HG02884 (cell line): ENCODE data around the gene TPRA1.

ENCODE experiments used
- ATAC-seq: cut with Tn5 transposase; IDR thresholded peaks from one replicate; pipeline ENCODE4 v1.9.1; 2021; ENCODE audit warnings: mild to moderate bottlenecking, moderate library complexity; ENCODE audit not compliant: unreplicated experiment

The TPRA1 gene

GRCh38 chr3:127593178-127593577, 2.6 kb upstream of the TPRA1 start:
- ATAC-seq = no peak

GRCh38 chr3:127590282-127590592, 296 bp downstream of the TPRA1 start:
- peak; percentile 16 for ATAC-seq

DNA sequence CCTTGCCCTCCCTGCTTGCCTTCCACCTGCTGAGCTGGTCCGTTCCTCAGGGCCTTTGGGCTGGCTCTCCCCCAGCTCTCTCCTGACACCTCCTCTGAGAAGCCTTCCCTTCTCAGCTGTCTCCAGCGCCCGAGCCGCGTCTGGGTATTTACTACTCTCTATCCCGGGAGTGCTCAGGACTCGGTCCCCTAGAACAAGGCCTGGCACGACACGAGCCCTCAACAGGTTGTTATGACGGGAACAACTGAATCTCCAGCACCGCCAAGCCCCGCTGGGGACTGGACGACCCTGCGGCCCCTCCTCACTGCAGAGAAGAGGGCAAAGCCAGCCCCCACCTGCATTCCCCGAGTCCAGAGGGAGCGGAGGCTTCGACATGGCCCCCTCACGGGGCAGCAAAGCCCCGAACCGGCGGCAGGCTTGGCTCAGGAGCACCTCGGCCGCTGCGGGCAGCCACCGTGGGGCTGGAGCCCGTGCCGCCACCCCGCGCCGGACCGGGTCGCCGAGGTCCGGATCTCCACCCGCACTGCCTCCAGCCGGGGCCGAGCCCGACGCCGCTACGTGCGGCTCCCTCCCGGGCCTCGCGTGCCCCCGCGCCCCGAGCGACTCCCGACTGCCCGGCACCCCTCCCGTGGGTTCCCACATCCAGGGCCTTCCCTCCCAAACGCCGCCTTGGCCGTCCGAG, 792 bp downstream of the TPRA1 start:
- no peak for ATAC-seq

DNA sequence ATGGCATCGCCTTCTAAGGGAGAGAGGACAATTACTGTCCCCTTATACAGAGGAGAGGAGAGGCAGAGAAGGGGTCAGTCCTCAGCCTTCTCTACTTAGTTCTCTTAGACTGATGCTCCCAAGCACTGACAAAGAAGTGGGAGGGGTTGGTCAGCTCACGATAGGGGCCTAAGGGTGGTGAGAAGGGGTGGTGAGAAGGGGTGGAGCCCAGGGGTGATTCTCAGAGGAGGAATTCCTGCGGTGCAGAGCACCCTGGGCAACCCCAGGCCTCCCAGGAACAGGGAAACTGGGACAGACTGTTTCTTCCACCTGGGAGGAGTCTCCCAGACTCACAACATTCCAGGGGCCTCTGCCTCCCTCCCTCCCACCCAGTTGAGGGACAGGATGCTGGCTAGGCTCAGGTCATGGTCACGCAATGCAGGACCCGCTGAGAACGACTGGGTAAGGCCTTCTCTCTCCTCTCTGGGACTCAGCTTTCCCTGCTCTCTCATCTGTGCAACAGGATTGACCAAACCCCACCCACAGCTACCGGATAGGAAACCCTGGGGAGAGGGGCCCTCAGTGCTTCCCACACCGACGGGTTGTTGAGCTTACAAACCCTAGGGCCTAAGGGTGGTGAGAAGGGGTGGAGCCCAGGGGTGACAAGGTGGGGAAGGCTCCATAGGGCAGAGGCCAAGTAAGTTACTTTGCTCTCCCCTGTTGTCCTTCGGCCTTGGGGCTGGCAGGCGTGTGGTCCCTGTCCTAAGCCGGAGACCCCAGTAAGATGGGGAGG, 1.5 kb downstream of the TPRA1 start:
- no peak for ATAC-seq

- ATAC-seq = no peak
Measured at GRCh38 chr3:127587876-127588275, 2.7 kb downstream of the TPRA1 start.

DNA sequence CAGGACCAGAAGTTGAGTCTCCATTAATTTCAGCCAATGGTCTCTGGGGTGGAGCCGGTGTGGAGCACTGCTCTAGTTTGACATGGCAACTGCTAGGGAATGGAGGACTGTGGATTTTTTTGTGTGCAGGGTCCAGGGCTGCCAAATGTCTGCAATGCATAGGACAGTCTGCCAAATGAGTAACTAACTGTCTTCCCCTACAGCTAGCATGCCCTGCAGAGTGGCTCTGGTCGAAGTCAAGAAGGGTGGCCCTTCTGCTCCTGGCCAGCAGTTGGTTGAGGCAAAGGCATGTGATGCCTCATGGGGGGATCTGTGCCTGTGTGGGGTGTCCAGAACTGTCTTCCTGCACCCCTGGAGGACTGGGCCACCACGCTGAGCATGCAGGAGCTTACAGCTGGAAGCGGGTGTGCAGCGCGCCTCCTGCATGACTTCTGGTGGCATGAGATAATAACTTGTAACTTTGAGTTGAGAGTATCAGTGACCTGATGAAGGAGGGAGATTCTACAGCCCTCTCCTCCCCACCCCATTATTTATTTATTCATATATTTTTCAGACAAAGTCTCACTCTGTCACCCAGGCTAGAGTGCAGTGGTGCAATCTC, 4.6 kb downstream of the TPRA1 start:
- ATAC-seq = no peak

GRCh38 chr3:127585163-127585812, 5.2 kb downstream of the TPRA1 start:
- no peak for ATAC-seq

DNA sequence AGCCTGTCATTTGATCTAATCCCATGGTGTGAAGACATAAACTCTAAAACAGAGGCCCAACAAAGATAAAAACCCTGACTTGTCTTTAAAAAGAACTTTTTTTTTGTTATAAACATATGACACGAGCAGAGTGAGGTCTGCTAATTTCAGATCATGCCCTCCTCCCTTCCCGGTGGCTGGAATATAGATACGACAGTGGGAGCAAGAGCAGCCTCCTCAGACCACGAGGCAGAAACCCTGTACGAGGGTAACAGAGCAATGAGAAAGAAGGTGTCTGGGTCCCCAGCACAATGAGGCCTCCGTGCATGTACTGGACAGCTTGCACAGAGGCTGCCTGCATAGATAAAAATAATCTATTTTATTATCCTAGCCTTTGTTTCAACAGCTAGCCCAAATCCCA, 5.8 kb downstream of the TPRA1 start:
- ATAC-seq = no peak

DNA sequence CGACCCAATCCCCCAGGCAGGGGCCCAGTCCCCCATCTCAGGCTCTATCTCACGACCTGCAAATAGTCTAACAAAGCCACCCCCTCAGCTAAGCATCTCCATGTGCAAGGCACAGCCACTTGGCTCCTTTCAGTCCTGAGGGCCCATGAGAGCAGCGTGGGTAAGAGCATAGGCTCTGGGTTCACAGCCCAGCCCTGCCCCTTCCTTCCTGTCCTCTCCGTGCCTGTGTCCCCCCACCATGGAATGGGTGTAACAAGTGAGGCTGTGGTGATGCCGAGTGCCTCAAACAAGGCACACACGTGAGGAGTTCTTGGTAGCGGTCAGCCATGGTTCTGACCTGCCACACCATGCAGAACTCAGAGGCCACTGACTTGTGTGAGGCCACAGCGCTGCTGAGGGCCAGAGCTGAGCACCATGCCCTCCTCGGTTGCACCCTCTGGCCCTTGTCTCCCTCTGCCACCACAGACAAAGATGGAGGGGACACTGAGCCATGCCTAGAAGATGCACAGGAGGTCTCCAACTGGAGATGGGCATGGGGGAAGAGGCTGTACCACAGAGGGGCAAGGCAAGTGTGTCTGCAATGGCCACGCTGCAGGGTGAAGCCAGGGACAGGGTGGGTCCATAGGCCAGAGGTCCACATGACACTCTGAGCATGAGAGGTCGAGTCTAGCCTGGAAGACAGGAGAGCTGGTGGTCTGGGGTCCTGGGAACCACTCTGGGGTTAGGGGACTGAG, 10.0 kb downstream of the TPRA1 start:
- ATAC-seq = no peak

DNA sequence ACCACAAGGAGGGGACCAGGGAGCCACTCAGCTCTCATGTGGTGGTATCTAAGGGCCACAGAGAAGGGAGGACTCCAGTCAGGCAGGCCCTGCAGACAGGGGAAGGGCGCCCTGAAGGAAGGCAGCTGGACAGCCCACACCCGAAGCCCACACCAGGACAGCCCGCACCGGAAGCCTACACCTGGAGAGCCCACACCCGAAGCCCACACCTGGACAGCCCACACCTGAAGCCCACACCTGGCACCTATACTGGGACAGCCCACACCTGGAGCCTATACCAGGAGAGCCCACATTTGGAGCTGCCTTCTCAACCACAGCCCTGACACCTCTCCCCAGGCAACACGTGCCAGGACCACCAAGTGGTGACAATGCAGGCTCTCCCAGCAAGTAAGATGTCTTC, 11.7 kb downstream of the TPRA1 start:
- ATAC-seq = no peak

DNA sequence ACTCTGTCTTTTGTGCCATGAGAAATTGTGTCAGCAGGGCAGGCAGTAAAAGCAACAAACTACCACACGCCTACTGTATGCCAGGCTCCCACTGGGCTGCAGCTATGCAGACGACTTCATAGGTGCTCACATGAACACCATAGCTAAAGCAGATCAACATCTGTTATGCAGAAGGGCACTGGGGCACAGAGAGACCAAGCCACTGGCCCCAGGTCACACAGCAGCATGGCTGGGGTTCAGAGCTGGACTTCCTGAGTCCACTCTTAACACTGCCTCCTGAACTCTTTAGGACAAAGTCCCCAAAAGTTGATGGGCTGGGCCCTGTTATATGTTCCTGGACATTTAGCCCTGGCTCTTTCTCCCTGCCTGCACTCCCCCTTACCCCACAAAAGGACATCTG, 12.4 kb downstream of the TPRA1 start:
- no peak for ATAC-seq

- ATAC-seq = no peak
Measured at GRCh38 chr3:127577448-127577847, 13.1 kb downstream of the TPRA1 start.

GRCh38 chr3:127574880-127575878, 15.4 kb downstream of the TPRA1 start:
- ATAC-seq = peak; percentile 82

DNA sequence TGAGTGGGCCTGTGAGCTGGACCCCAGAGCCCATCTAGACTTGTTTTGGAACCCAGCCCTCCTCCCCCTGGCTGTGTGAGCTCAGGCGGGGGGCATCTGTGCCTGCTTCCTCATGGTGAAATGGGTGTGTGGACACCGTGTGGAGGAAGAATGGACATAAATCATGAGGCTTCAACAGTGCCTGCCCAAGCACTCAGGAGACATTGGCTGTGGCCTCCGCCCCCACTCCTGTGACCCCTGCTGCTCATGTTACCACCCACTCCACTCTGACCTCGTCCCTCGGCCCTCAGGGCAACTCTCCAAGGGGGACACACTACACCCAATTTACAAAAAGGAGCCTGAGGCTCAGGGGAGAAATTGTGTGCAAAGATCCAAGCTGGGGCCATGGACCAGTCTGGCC, 16.6 kb downstream of the TPRA1 start:
- no peak for ATAC-seq

DNA sequence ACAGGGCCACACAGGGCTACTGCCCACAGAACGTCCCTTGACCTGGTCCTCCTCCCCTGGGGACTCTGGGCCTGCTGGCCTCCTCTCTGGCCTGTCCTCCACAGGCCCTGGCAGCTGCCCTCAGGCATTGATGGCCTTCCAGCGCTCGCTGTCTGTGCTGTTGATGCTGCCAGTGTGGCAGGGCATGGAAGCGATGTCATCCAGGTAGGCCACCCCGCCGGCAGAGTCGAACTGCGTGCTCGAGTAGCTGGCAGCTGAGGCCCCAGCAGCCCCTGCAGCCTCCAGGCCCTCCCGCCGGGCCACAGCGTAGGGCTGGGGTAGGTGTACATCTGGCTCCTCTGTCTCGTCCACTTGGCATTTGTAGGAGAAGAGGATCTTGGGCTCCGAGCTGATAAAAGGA, 17.1 kb downstream of the TPRA1 start:
- ATAC-seq = no peak

DNA sequence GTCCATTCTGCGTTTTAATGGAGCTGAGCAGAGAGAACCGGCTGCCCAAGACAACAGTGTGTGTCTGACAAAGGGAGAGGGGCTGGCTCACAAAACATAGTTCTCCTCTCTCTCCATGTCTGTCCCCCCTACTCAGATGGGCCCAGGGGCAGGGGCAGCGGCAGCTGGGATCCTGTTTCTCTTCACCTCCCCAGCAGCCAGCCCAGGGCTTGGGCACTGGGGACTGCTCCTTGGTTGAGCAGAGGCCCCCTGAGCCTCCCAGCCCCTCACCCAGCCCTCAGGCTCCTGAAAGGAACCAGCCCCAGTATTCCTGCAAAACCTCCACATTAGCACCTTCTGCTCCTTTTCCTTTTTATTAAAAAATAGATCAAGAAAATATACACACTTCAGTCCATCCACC, 17.8 kb downstream of the TPRA1 start:
- ATAC-seq = no peak

GRCh38 chr3:127572186-127572585, 18.3 kb downstream of the TPRA1 start:
- ATAC-seq = no peak

- ATAC-seq = no peak
Measured at GRCh38 chr3:127570520-127570919, 20.0 kb downstream of the TPRA1 start.

DNA sequence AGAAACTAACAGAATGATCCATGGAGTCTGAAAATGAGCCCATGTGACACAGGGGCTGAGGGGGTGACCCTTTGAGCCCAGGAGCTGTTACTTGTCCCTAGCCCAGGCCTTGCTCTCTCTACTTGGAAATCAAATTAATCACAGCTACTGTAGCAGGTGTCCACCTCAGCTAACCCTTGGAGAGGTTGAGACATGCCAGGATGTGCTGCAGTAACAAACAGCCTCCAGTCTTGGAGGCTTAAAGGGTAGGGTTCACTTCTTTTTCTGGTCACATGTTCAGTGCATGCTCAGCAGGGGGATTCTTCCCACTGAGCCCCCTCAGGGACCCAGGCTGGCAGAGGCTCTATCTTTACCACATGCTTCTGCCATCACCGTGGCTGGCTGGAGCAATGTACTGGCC, 21.4 kb downstream of the TPRA1 start:
- ATAC-seq = no peak

GRCh38 chr3:127568586-127568985, 21.9 kb downstream of the TPRA1 start:
- no peak for ATAC-seq
